NCI-H1092 (cell line): Measurements from ENCODE around the gene BNC2.

Experiments used
- DNase-seq: peaks from one replicate; lab custom pipeline; 2025; lab: John Stamatoyannopoulos, UW

The BNC2 gene

GRCh38 chr9:16715404-16715803, 155.1 kb downstream of the BNC2 start:
- no peak for DNase-seq

DNA sequence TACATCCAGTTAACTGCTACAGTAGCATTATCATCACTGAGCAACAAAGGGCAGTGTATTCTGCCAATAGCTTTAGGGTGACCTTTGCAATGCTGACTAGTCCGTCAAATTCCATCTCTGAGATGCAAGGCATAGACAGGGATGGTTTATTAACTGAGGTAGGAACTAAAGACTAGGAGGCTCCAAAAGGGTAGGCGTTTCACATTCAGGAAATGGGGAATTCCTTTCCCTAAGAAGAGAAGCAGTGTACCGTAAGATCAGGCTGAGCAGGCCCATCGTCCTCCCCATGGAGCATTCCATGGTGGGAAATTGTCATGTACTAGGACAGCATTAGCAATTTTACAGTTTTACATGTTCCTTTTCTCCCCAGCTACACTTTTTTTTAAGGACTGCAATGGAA, 157.7 kb downstream of the BNC2 start:
- DNase-seq, result no peak

- DNase-seq, result no peak
Measured at GRCh38 chr9:16710888-16711287, 159.6 kb downstream of the BNC2 start.

DNA sequence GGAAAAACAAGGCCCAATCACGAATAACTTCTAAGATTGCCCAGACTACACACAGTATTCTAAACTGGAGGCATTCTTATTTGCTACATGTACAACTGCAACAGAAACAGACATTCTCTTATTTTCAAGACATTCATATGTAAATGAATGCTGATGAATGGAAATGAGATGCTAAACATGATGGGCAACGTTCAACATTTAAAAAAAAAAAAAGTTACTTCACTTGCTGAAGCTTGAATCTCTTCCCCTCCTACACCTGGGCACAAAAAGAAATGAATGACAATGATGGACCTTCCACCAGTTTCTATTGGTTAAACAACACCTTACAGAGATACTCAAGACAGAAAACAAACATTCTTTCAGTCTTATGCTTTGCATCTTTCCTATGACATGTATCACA, 160.5 kb downstream of the BNC2 start:
- no peak for DNase-seq

DNA sequence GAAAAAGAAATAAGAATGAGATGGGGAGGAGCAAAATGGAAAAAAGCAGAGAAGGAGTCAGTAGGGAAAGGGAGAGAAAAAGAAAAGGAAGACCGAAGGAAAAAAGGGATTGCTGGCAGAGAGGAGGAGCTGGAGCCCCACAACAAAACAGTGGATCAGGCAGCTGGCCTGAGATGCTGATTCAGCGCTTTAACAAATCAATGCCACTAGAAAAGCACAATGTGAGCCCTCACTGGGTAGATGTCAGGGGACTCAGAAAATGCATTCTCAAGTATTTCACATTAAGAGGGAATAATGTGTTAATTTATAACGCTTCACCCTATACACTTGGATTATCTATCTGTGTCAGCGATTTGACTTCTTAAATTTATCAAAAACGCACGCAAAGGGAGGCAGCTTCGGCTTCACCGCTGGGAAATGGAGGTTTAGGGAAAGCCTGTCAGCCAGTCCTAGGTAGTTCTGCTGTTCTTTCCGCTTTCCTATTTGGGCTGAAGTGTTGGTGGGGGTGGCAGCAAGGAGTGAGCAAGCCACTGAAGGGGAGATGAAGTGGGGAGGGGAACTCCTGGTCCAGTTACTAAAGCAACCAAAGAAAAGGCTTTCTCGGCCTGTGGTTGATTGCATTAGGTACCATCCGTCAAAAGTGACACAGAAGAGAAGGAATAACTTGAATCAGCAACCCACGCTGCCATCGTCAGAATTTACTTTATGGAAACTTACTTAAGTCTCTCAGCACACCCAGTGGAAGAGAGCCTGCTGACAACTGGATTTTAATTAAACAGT, 161.6 kb downstream of the BNC2 start:
- DNase-seq, result no peak

GRCh38 chr9:16705111-16705604, 165.3 kb downstream of the BNC2 start:
- no peak for DNase-seq

- DNase-seq, result no peak
Measured at GRCh38 chr9:16704116-16705110, 166.1 kb downstream of the BNC2 start.

- no peak for DNase-seq
Measured at GRCh38 chr9:16701347-16701746, 169.1 kb downstream of the BNC2 start.

- DNase-seq, result no peak
Measured at GRCh38 chr9:16693616-16694015, 176.9 kb downstream of the BNC2 start.

DNA sequence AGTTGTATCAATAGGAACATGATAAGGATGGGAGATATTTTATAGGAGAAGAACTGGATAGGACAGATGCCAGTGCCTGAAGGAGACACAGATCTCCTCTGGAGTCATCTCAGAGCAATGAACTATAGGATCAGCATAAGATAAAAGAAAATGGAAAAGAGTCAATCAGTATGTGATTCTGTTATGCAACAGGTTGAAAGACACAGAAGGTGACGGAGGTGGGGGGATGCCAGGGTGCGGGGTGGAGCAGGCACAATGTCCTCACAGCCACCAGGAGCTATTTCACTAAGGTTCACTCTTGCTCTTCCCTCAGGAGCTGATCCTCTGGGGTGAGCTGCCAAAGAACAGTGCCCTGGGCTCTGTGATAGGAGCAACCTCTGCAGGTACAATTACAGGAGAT, 179.8 kb downstream of the BNC2 start:
- DNase-seq, result no peak

- DNase-seq, result no peak
Measured at GRCh38 chr9:16690205-16690604, 180.3 kb downstream of the BNC2 start.

GRCh38 chr9:16689351-16689938, 181.0 kb downstream of the BNC2 start:
- DNase-seq, result peak; percentile 70

GRCh38 chr9:16688814-16689213, 181.7 kb downstream of the BNC2 start:
- DNase-seq, result no peak

DNA sequence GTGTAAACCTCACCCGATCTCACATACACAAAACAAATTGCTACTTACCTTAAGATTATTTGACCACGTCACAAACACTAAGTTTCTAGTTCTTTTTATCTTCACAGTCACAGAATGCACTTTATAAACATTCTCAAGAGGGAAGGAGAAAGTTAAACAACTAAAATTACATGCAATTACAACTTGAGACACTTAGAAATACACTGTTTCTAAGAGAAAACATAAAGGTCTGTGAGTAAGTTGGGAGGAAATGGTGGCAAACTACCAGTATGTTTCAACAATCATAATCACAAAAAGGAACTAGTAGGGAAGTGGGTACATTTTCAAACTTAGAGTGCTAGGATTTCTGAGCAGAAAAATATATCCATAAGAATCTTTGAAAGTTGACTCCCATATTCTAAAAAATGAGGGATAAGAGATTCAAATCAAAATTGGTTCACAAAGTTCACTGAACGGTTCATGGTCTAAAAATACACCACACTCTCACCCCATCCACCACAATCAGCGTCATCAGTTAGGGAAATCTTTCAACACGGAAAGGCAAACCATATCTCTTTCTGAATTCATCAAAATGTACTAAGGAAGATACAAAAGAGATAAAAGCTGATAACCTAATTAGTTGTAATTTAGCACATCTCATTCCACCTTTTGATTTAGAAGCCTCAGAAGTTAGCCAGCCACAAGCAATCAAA, 182.6 kb downstream of the BNC2 start:
- DNase-seq, result no peak

DNA sequence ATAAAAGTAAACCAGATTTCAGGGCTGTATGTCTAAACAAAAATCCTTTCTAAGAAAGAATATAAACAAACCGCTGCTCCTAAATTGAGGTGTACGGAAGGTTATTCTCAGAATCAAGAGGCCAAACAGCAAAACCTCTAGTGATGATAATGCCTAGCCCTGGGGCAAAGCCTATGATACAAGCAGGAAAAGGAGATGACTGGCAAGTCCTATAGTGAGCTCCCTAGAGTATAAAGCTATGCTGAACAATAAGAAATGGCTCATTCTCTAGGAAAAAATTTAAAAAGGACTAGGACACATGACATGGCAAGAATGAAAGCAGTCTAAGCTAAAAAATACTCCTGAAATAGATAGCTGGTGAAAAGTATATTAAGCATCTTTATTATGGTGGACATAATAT, 187.1 kb downstream of the BNC2 start:
- no peak for DNase-seq

DNA sequence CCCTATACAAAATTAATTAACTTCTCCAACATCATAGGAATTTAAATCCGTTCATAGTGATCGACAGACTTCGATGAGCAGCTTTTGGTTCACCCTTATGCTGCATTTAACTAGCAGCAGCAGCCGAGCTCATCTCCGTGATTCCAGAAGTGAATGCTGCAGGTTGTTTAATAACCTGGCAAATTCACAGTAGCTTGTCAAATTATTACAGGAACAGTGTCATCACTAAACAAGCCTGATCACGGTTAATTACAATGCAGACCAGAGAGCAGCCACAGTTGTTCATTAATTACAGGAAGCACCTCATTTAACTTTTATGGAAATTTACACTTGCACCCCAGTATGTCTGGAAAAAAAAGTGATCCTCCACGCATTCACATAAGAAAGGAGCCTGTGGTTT, 188.2 kb downstream of the BNC2 start:
- no peak for DNase-seq

GRCh38 chr9:16681652-16681987, 188.8 kb downstream of the BNC2 start:
- no peak for DNase-seq

DNA sequence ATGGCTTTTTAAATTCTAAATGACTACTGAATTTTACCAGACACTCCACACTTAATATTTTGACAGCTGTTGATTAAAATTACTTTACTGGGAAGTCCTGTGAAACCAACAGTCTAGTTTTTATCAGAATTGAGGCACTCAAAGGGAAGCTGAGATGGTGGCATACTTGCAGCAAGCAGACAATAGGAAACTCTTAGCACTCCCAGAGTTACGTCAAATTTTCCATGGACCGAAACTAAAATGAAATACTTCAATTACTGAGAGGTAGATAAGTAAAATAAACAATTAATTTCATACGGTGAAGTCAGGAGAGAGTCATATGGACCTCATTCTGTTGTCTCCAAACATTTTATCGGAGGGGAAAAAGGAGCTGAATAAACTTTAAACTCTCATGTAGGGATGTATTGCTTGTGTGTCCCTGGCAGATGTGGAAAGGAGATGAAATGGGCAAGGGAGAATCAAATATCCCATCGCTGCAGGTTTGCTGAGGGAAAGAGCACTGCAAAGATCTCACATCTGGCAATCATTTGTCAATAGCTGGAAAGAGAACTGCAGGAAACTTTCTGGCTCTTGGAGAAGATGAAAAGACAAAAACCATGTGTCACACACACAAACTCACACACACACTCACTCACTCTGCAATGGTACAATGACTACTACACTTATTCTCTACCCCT, 189.4 kb downstream of the BNC2 start:
- DNase-seq, result no peak

- DNase-seq, result no peak
Measured at GRCh38 chr9:16680541-16680940, 189.9 kb downstream of the BNC2 start.

- DNase-seq, result no peak
Measured at GRCh38 chr9:16679327-16679821, 191.1 kb downstream of the BNC2 start.

DNA sequence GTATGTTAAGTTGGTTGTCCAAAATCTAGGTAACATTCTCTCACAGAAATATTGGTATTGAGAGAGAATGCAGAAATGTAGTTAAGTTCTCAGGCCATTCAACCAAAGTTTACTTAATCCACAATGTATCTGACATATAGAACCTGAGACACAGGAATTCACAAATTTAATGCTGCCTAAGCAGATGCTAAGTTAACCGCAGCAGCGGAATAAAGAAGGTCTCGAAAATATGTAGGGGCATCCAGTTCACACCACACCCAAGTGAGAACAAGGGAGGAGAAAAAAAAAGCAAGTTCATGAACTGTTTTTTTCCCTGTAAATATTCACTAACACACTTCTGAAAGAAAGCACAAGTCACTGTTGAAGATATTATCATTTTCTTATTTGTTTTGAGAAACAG, 194.0 kb downstream of the BNC2 start:
- no peak for DNase-seq
